HEK293T (cell line): ENCODE data around the gene RPL31.

Experiments
- ARNT ChIP-seq: fragments of 450-650 bp; IDR thresholded peaks from 2 replicates; pipeline ENCODE4 v1.6.1; 2017; ENCODE audit warnings: mild to moderate bottlenecking
- BHLHE40 ChIP-seq: fragments of 450-650 bp; IDR thresholded peaks from 2 replicates; pipeline ENCODE4 v1.6.1; 2016; ENCODE audit warnings: mild to moderate bottlenecking, moderate library complexity, borderline replicate concordance
- FOXA1 ChIP-seq: fragments of 450-650 bp; IDR thresholded peaks from 2 replicates; pipeline ENCODE4 v1.6.1; 2016; ENCODE audit warnings: mild to moderate bottlenecking
- SP1 ChIP-seq: fragments of 450-650 bp; IDR thresholded peaks from 2 replicates; pipeline ENCODE4 v1.6.1; 2017
- SUZ12 ChIP-seq: fragments of 450-650 bp; IDR thresholded peaks from 2 replicates; pipeline ENCODE4 v1.6.1; 2016; ENCODE audit warnings: mild to moderate bottlenecking
- ZNF384 ChIP-seq: fragments of 450-650 bp; IDR thresholded peaks from 2 replicates; pipeline ENCODE4 v1.6.1; 2016

GRCh38 chr2:100986157-100986556 lies 15.9 kb upstream of the RPL31 start:
- TF ChIP-seq ARNT (no peak), SUZ12 (no peak), SP1 (no peak), BHLHE40 (no peak), ZNF384 (no peak), FOXA1 (no peak)
